Prostate gland (tissue), 2 donors: ENCODE data around the gene SH3D19.

Experiments
- CTCF ChIP-seq, 4 experiments: fragments of 200-600 bp in 2 of 4; fragments of 450-650 bp in 2 of 4; sonication (generic) in 2 of 4; IDR thresholded peaks; 1 replicate in 3 of 4; 2 replicates in 1 of 4; pipeline ENCODE4 v1.5.1; 2016 to 2019; ENCODE audit warnings: antibody characterized with exemption in 4 of 4, mild to moderate bottlenecking in 2 of 4, moderate library complexity in 2 of 4
- POLR2AphosphoS5 ChIP-seq: sonication (generic); formaldehyde crosslinking; IDR thresholded peaks from one replicate; pipeline ENCODE4 v1.6.1; 2017; ENCODE audit warnings: antibody characterized with exemption

GRCh38 chr4:151339467-151339866 is 14.1 kb upstream of the SH3D19 start:
- TF ChIP-seq POLR2AphosphoS5: no peak
- no peak for TF ChIP-seq CTCF (IDR thresholded peaks at IDR 0.05)
